Hematopoietic multipotent progenitor cell treated with erythropoietin and hydrocortisone succinate and interleukin-3 and kit ligand, for 17 days (in vitro differentiated cells): ENCODE data around the gene MRPL18.

Source experiments
- DNase-seq: peaks from one replicate; pipeline ENCODE4 v3.0.0-alpha.2; 2015; ENCODE audit warnings: low spot score

Gene MRPL18

DNA sequence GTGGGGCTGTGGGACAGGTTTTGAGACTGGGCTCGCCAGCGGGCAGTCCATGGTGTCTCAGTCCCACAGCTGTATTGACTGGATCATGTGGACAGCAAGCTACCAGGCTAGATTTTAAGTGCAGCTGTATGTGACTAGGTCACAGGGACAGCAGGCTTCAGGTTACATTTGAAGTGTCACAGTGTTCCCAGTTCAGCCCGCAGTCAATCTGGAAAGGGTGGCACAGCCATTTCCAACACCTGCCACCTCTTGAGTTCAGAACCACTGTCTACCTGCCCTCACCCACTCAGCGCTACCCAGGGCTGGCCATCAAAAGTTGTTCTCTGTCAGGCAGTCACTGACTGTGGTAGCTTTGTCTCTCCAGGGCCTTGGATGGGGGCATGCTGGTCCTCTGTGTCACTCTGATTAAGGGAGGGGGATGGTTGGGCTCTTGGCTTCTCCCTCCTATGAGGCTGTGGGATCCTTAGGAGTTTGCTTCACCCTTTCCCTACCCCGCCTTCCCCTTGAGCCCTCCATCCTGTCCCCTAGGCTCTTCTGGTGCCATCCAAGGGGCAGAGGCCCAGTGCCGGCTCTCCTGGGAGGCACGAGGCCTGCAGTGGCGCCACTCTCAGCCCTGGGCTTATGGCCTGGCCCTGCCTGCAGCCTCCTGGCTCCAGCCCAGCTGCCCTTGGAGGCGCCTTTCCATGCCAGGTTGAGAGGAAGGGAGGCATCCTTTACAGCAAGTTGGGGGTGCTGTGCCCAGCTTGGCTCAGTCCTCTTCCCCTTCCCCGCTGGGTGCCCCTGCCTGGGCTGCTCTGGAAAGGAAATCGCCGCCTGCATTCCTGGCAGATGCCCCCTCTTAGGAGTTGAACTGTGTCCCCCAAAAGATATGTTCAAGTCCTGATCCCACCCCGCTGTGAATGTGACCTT is 54.7 kb downstream of the MRPL18 start:
- DNase-seq: no peak
